AG04450 (cell line): ENCODE results near the gene DNMT3A. TPM values are rescaled to one million over a fixed set of nuclear protein-coding genes. Genes with fewer than 3 reads are reported as not detected.

Experiments used
- CTCF ChIA-PET: fragments of 300-600, 350-600 bp; formaldehyde crosslinking; extraction: SDS; loops from one replicate; lab custom pipeline; 2022; ENCODE audit warnings: antibody characterized with exemption, inconsistent platforms; lab: Charles Lee
- POLR2A ChIA-PET: fragments of 350-600 bp; formaldehyde crosslinking; extraction: SDS; loops from one replicate; lab custom pipeline; 2021; ENCODE audit warnings: antibody characterized with exemption, inconsistent platforms; lab: Yijun Ruan, JAX
- DNase-seq: peaks from one replicate; pipeline ENCODE4 v3.0.0-alpha.2; 2011; ENCODE audit warnings: low read depth, low spot score
- H3K27ac ChIP-seq: one replicate; pipeline ENCODE4 v1.5.1; 2012; ENCODE audit warnings: low read depth, low read length, control low read depth
- H3K27me3 ChIP-seq: one replicate; pipeline ENCODE4 v1.6.0; 2012; ENCODE audit warnings: low read length; ENCODE audit not compliant: control insufficient read depth, insufficient read depth
- H3K4me3 ChIP-seq: 2 replicates; pipeline ENCODE4 v1.5.1; 2011; ENCODE audit warnings: mild to moderate bottlenecking, low read depth, low read length, control low read depth
- H3K9me3 ChIP-seq: 2 replicates; pipeline ENCODE4 v1.5.1; 2012; ENCODE audit warnings: low read length; ENCODE audit not compliant: control insufficient read depth, insufficient read depth
- polyA plus RNA-seq: library from polyadenylated mRNA; depleted of rRNA; stranded (reverse); fragments of >200 nt; gene quantifications from 2 replicates; pipeline ENCODE4 v1.2.3, GENCODE V29; 2011
- TF ChIP-seq, protein P1 (sequence below): IDR thresholded peaks from 2 replicates; pipeline ENCODE4 v1.5.1; 2011; ENCODE audit warnings: low read depth, low read length, control low read depth, inconsistent platforms

DNMT3A gene
- polyA plus RNA-seq, 1 experiment, result 4.1 TPM

DNA sequence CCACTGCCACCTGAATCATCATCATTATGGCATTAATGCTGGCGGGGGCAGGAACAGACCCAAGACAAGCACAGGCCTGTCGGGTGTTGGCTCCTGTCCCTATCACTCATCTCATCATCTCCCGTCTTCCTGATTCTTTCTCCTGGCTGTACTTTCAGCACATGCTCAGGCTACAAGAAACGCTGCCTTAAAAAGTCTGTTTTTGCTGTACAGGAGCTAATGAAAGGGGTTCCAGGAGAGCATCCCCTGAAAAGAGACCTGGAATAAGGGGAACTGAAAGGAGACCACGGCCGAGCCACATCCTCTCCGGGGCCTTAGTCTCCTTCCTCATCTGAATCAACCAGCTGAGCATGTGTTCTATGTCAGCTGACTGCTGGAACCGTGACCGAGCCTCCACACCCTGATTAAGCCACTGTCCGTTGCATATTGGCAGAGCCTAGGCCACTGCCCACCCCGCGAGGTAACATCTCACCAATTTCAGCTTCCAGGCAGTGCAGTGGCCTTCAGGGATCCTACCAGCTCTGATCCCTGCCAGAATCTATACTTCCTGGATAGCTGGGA, 62.6 kb downstream of the DNMT3A start:
- no peaks in the 10 kb centered on the region for H3K27me3 ChIP-seq
- TF ChIP-seq, protein P1, sequence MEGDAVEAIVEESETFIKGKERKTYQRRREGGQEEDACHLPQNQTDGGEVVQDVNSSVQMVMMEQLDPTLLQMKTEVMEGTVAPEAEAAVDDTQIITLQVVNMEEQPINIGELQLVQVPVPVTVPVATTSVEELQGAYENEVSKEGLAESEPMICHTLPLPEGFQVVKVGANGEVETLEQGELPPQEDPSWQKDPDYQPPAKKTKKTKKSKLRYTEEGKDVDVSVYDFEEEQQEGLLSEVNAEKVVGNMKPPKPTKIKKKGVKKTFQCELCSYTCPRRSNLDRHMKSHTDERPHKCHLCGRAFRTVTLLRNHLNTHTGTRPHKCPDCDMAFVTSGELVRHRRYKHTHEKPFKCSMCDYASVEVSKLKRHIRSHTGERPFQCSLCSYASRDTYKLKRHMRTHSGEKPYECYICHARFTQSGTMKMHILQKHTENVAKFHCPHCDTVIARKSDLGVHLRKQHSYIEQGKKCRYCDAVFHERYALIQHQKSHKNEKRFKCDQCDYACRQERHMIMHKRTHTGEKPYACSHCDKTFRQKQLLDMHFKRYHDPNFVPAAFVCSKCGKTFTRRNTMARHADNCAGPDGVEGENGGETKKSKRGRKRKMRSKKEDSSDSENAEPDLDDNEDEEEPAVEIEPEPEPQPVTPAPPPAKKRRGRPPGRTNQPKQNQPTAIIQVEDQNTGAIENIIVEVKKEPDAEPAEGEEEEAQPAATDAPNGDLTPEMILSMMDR, result no peak
- no peak for DNase-seq
- ChIA-PET POLR2A (interaction anchor here (0.6 kb wide), 1 partner anchor 48 kb away, joined by 11 read pairs; no protein-coding TSS in a partner anchor), CTCF (interaction anchor here (1.2 kb wide), 1 partner anchor 288 kb away, joined by 3 read pairs; no protein-coding TSS in a partner anchor)
- no peak overlapping the region for H3K4me3 ChIP-seq
- no peak overlapping the region for H3K27ac ChIP-seq
- no peaks in the 10 kb centered on the region; the same call in 1 of the 2 replicates for H3K9me3 ChIP-seq

GRCh38 chr2:25276569-25277465, 64.9 kb downstream of the DNMT3A start:
- no peak for DNase-seq
- TF ChIP-seq, protein P1, result peak; percentile 32
- CTCF ChIA-PET, result interaction anchor here (0.7 kb wide), 1 partner anchor 85 kb away, joined by 3 read pairs; no protein-coding TSS in a partner anchor
- Histone ChIP-seq H3K27me3 (no peaks in the 10 kb centered on the region), H3K27ac (no peak overlapping the region), H3K9me3 (no peaks in the 10 kb centered on the region; the same call in 1 of the 2 replicates), H3K4me3 (no peak overlapping the region)
- POLR2A ChIA-PET, result no interaction called here

GRCh38 chr2:25275575-25275965, 66.2 kb downstream of the DNMT3A start:
- no peak overlapping the region for H3K4me3 ChIP-seq
- no peaks in the 10 kb centered on the region for H3K27me3 ChIP-seq
- ChIA-PET POLR2A (no interaction called here), CTCF (no interaction called here)
- no peak overlapping the region for H3K27ac ChIP-seq
- TF ChIP-seq, protein P1, result no peak
- DNase-seq, result no peak
- H3K9me3 ChIP-seq, result no peaks in the 10 kb centered on the region; the same call in 1 of the 2 replicates

DNA sequence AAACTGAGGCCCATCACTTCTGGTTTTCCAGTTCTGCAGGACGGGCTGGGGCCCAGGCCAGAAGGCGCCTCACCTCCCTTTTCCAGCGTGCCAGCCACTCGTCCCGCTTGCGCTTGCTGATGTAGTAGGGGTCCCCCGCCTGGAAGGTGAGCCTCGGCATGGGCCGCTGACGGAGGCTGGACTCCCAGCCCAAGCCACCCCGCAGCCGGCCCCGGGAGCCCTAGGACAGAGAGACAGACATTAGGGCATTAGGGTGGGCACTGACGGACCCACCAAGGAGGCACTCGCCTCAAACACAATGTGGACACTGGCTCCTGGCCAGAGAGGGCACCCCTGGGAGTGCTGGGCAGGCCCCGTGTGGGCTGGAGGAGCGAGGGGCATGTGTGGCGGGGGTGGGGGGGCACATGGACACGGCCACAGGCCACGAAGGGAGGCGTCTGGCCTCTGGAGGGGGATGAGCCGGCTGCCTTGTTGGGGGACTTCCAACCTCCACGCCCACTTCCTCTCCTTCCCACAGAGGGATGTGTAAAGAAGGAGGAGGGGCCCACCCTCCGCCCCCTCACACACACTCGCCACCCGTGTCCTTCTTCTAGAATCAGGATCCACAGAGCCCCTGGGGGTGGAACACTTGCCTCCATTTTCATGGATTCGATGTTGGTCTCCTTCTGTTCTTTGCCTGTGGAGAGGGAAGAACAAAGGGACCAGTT, 66.7 kb downstream of the DNMT3A start:
- CTCF ChIA-PET, result no interaction called here
- Histone ChIP-seq H3K9me3 (no peaks in the 10 kb centered on the region; the same call in 1 of the 2 replicates), H3K27ac (no peak overlapping the region), H3K27me3 (no peaks in the 10 kb centered on the region), H3K4me3 (no peak overlapping the region)
- POLR2A ChIA-PET, result no interaction called here
- TF ChIP-seq, protein P1, result no peak
- DNase-seq, result no peak
